ENCODE data around the gene NCMAP. TPM values are rescaled to one million over a fixed set of nuclear protein-coding genes. Genes with fewer than 3 reads are reported as not detected.
"Not testable (repeated sequence)": the region's sequence is repeated elsewhere in the genome, so short reads cannot be mapped to it uniquely, and the experiment has no call there.

Gene NCMAP
- total and polyA plus RNA-seq, 4 donors, result 1.5 to 20.2 (median 5.9) TPM

DNA sequence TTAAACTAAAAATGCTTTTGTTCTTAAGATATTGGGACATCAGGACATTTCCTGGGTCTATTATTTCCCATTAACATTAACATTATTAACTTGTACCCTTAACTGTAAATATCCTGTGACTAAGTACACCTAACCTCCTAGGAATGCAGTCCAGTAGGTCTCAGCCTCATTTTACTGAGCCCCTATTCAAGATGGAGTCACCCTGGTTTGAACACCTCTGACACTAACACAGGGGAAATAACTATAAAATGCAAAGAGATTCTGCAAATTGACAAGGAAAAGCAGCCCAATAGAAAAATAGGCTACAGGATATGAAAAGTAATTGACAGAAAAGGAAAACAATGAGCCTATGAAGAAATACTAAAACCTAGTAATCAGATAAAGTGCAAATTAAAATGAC lies 11.6 kb upstream of the NCMAP start:
- Histone ChIP-seq H3K27ac (ENCODE audit: low read depth in 1 of 2, low read length in 1 of 2) (no peak overlapping the region), H3K27me3 (ENCODE audit: control insufficient read depth in 3 of 3, insufficient read depth in 3 of 3, low read length in 2 of 3) (no peaks in the 10 kb centered on the region), H3K9me3 (ENCODE audit: control insufficient read depth in 4 of 4, insufficient read depth in 3 of 4, low read length in 3 of 4) (no peaks in the 10 kb centered on the region), H3K4me1 (ENCODE audit: control insufficient read depth in 5 of 5, insufficient read depth in 5 of 5, low read length in 5 of 5) (no peaks in the 10 kb centered on the region), H3K9ac (ENCODE audit: insufficient read depth in 1 of 2, low read length in 2 of 2) (no peak overlapping the region), H3K36me3 (ENCODE audit: control insufficient read depth in 4 of 4, insufficient read depth in 4 of 4, low read length in 4 of 4) (no peaks in the 10 kb centered on the region), H3K4me3 (no peak overlapping the region)
- TF ChIP-seq, protein P1, sequence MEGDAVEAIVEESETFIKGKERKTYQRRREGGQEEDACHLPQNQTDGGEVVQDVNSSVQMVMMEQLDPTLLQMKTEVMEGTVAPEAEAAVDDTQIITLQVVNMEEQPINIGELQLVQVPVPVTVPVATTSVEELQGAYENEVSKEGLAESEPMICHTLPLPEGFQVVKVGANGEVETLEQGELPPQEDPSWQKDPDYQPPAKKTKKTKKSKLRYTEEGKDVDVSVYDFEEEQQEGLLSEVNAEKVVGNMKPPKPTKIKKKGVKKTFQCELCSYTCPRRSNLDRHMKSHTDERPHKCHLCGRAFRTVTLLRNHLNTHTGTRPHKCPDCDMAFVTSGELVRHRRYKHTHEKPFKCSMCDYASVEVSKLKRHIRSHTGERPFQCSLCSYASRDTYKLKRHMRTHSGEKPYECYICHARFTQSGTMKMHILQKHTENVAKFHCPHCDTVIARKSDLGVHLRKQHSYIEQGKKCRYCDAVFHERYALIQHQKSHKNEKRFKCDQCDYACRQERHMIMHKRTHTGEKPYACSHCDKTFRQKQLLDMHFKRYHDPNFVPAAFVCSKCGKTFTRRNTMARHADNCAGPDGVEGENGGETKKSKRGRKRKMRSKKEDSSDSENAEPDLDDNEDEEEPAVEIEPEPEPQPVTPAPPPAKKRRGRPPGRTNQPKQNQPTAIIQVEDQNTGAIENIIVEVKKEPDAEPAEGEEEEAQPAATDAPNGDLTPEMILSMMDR (IDR thresholded peaks at IDR 0.05; ENCODE audit: control extremely low read depth, extremely low read depth), result no peak
- no peak for ATAC-seq (ENCODE audit: insufficient read depth, low FRiP score)
- no peak for DNase-seq

DNA sequence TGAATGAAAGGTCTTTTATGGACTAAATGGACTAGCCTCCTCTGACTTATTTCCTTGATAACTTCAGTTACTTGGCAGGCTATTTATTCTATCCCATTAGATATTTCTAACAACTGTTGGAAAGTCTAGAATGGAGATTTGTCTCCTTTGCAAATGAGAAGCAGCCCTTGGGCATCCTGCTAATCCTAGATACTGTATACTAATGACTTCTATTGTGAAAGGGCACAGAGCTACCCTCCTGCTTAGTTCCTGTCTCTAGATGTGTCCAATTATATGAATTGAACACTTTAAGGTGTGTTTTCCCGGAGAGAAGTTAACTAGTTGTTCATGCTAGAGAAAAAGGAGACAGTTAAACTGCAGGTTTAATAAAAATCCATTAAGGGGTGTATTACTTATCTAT lies 10.2 kb upstream of the NCMAP start:
- Histone ChIP-seq H3K27ac (ENCODE audit: low read depth in 1 of 2, low read length in 1 of 2) (no peak overlapping the region), H3K9me3 (ENCODE audit: control insufficient read depth in 4 of 4, insufficient read depth in 3 of 4, low read length in 3 of 4) (no peaks in the 10 kb centered on the region), H3K4me1 (ENCODE audit: control insufficient read depth in 5 of 5, insufficient read depth in 5 of 5, low read length in 5 of 5) (no peaks in the 10 kb centered on the region), H3K4me3 (no peak overlapping the region), H3K36me3 (ENCODE audit: control insufficient read depth in 4 of 4, insufficient read depth in 4 of 4, low read length in 4 of 4) (no peaks in the 10 kb centered on the region), H3K27me3 (ENCODE audit: control insufficient read depth in 3 of 3, insufficient read depth in 3 of 3, low read length in 2 of 3) (no peaks in the 10 kb centered on the region), H3K9ac (ENCODE audit: insufficient read depth in 1 of 2, low read length in 2 of 2) (no peak overlapping the region)
- TF ChIP-seq, protein P1 (IDR thresholded peaks at IDR 0.05; ENCODE audit: control extremely low read depth, extremely low read depth), result no peak
- 69 to 81% methylated on average over 1 of the region's 1 CpG for WGBS, 2 donors
- DNase-seq (no peak), ATAC-seq (ENCODE audit: insufficient read depth, low FRiP score) (no peak)

GRCh38 chr1:24547195-24547594 lies 8.7 kb upstream of the NCMAP start:
- no peak overlapping the region for H3K4me3 ChIP-seq
- no peaks in the 10 kb centered on the region for H3K9me3 ChIP-seq (ENCODE audit: control insufficient read depth in 4 of 4, insufficient read depth in 3 of 4, low read length in 3 of 4)
- H3K4me1 ChIP-seq (ENCODE audit: control insufficient read depth in 5 of 5, insufficient read depth in 5 of 5, low read length in 5 of 5), result peaks cover 0 to 4% (median 0%) of the 10 kb centered on the region in 5 donors
- no peaks in the 10 kb centered on the region for H3K27me3 ChIP-seq (ENCODE audit: control insufficient read depth in 3 of 3, insufficient read depth in 3 of 3, low read length in 2 of 3)
- no peak for DNase-seq
- no peak overlapping the region for H3K9ac ChIP-seq (ENCODE audit: insufficient read depth in 1 of 2, low read length in 2 of 2)
- 65 to 77% methylated on average over 5 of the region's 5 CpGs for WGBS, 2 donors
- TF ChIP-seq, protein P1 (IDR thresholded peaks at IDR 0.05; ENCODE audit: control extremely low read depth, extremely low read depth), result no peak
- no peak overlapping the region for H3K27ac ChIP-seq (ENCODE audit: low read depth in 1 of 2, low read length in 1 of 2)
- ATAC-seq (ENCODE audit: insufficient read depth, low FRiP score), result no peak
- H3K36me3 ChIP-seq (ENCODE audit: control insufficient read depth in 4 of 4, insufficient read depth in 4 of 4, low read length in 4 of 4), result no peaks in the 10 kb centered on the region

DNA sequence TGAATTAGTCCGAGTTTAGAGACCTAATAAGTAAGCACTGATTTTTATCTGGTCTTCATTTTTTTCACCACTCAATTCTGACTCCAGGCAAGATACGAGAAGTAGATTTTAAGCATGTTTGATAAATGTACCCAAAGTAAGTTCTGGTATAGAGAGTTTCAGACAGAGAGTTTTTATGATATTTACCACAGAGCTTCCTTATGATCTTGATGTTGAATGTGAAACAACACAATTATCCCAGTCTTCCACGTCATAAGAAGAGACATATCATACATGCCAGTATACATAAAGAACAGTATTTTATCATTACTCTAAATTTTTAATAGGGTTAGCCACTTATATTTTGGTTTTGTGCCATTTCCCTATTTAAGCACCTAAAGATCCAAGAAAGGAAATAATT lies 7.8 kb upstream of the NCMAP start:
- Histone ChIP-seq H3K36me3 (ENCODE audit: control insufficient read depth in 4 of 4, insufficient read depth in 4 of 4, low read length in 4 of 4) (no peaks in the 10 kb centered on the region), H3K27me3 (ENCODE audit: control insufficient read depth in 3 of 3, insufficient read depth in 3 of 3, low read length in 2 of 3) (no peaks in the 10 kb centered on the region), H3K9ac (ENCODE audit: insufficient read depth in 1 of 2, low read length in 2 of 2) (no peak overlapping the region), H3K27ac (ENCODE audit: low read depth in 1 of 2, low read length in 1 of 2) (no peak overlapping the region), H3K4me1 (ENCODE audit: control insufficient read depth in 5 of 5, insufficient read depth in 5 of 5, low read length in 5 of 5) (peaks cover 0 to 8% (median 0%) of the 10 kb centered on the region in 5 donors), H3K4me3 (no peak overlapping the region), H3K9me3 (ENCODE audit: control insufficient read depth in 4 of 4, insufficient read depth in 3 of 4, low read length in 3 of 4) (no peaks in the 10 kb centered on the region)
- no peak for DNase-seq
- ATAC-seq (ENCODE audit: insufficient read depth, low FRiP score), result no peak
- WGBS, 2 donors, result 82 to 84% methylated on average over 3 of the region's 3 CpGs
- TF ChIP-seq, protein P1 (IDR thresholded peaks at IDR 0.05; ENCODE audit: control extremely low read depth, extremely low read depth), result no peak

- H3K27me3 ChIP-seq (ENCODE audit: control insufficient read depth in 3 of 3, insufficient read depth in 3 of 3, low read length in 2 of 3); H3K27ac ChIP-seq (ENCODE audit: low read depth in 1 of 2, low read length in 1 of 2); H3K9ac ChIP-seq (ENCODE audit: insufficient read depth in 1 of 2, low read length in 2 of 2); H3K4me3 ChIP-seq; H3K4me1 ChIP-seq (ENCODE audit: control insufficient read depth in 5 of 5, insufficient read depth in 5 of 5, low read length in 5 of 5); H3K36me3 ChIP-seq (ENCODE audit: control insufficient read depth in 4 of 4, insufficient read depth in 4 of 4, low read length in 4 of 4); H3K9me3 ChIP-seq (ENCODE audit: control insufficient read depth in 4 of 4, insufficient read depth in 3 of 4, low read length in 3 of 4); DNase-seq; ATAC-seq (ENCODE audit: insufficient read depth, low FRiP score): not testable (repeated sequence)
- 66 to 75% methylated on average over 5 of the region's 5 CpGs for WGBS, 2 donors
These were observed 6.7 kb upstream of the NCMAP start for GRCh38 chr1:24549210-24549609.

Data from lung (tissue), 12 donors.